Measurements from ENCODE around the gene GLI3.

GLI3 gene

GRCh38 chr7:41912426-41912825 lies 324.6 kb downstream of the GLI3 start:
- in situ Hi-C loops (cut with MboI; ENCODE audit: low pct_unique_long_range_greater_than_20kb, low sequenced_read_pairs, unreplicated experiment): no loop called here
- no peak for DNase-seq (ENCODE audit: low spot score)
- TF ChIP-seq, protein P1, sequence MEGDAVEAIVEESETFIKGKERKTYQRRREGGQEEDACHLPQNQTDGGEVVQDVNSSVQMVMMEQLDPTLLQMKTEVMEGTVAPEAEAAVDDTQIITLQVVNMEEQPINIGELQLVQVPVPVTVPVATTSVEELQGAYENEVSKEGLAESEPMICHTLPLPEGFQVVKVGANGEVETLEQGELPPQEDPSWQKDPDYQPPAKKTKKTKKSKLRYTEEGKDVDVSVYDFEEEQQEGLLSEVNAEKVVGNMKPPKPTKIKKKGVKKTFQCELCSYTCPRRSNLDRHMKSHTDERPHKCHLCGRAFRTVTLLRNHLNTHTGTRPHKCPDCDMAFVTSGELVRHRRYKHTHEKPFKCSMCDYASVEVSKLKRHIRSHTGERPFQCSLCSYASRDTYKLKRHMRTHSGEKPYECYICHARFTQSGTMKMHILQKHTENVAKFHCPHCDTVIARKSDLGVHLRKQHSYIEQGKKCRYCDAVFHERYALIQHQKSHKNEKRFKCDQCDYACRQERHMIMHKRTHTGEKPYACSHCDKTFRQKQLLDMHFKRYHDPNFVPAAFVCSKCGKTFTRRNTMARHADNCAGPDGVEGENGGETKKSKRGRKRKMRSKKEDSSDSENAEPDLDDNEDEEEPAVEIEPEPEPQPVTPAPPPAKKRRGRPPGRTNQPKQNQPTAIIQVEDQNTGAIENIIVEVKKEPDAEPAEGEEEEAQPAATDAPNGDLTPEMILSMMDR (IDR thresholded peaks at IDR 0.05; ENCODE audit: extremely low read depth, insufficient read depth, missing control alignments): no peak

DNA sequence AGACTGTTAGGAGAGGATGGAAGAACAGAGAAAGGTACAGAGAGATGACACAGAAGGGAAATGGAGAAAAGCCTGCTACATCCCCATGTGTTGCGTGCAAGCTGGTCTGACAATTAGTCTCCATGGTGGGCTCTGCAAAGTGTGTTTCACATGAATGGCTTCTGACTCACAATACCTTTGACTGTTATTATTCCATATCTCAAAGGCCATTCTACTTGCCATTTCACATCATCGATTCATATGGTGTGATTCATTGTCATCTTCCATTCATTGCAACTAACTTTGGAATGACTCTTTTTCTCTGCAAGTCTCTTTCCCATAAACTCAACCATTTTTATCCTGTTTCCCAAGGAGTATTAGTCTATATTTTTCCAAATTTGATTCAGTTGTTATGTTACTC lies 325.2 kb downstream of the GLI3 start:
- TF ChIP-seq, protein P1 (IDR thresholded peaks at IDR 0.05; ENCODE audit: extremely low read depth, insufficient read depth, missing control alignments): no peak
- DNase-seq (ENCODE audit: low spot score): no peak
- in situ Hi-C loops (cut with MboI; ENCODE audit: low pct_unique_long_range_greater_than_20kb, low sequenced_read_pairs, unreplicated experiment): no loop called here

Measured in GM13977 (cell line).